Memory B cell (primary cell): ENCODE results near the gene CFAP74.

Source experiments
- ATAC-seq: fragments of 150-1000 bp; cut with Tn5 transposase; 2 replicates; pipeline ENCODE4 v1.10.0; 2021; ENCODE audit warnings: low read depth, mild to moderate bottlenecking, moderate library complexity
- DNase-seq, 2 donors: peaks; one replicate each; pipeline ENCODE4 v3.0.0; 2022; ENCODE audit warnings: low spot score in 2 of 2
- H3K27ac Mint-ChIP-seq: one replicate; pipeline ENCODE4 v1.8.0; 2022; ENCODE audit warnings: mild to moderate bottlenecking, moderate library complexity, mixed read lengths
- H3K27me3 Mint-ChIP-seq: one replicate; pipeline ENCODE4 v1.8.0; 2022; ENCODE audit warnings: mixed read lengths
- H3K36me3 Mint-ChIP-seq: one replicate; pipeline ENCODE4 v1.8.0; 2022; ENCODE audit warnings: mild to moderate bottlenecking, mixed read lengths
- H3K4me1 Mint-ChIP-seq: one replicate; pipeline ENCODE4 v1.8.0; 2022; ENCODE audit warnings: mixed read lengths
- H3K4me3 Mint-ChIP-seq: one replicate; pipeline ENCODE4 v1.8.0; 2022; ENCODE audit warnings: mild to moderate bottlenecking, moderate library complexity, mixed read lengths
- H3K9me3 Mint-ChIP-seq: one replicate; pipeline ENCODE4 v1.8.0; 2022; ENCODE audit warnings: mixed read lengths

CFAP74 gene

GRCh38 chr1:2031546-2032540 is 28.3 kb upstream of the CFAP74 start:
- H3K36me3 Mint-ChIP-seq: no peaks in the 10 kb centered on the region
- peaks cover 3% of the 10 kb centered on the region for H3K27me3 Mint-ChIP-seq
- no peak overlapping the region for H3K27ac Mint-ChIP-seq
- no peak overlapping the region for H3K4me3 Mint-ChIP-seq
- DNase-seq (no peak), ATAC-seq (no peak)
- no peaks in the 10 kb centered on the region for H3K9me3 Mint-ChIP-seq
- H3K4me1 Mint-ChIP-seq: no peaks in the 10 kb centered on the region

GRCh38 chr1:2030076-2030871 is 26.7 kb upstream of the CFAP74 start:
- no peak overlapping the region for H3K27ac Mint-ChIP-seq
- no peaks in the 10 kb centered on the region for H3K9me3 Mint-ChIP-seq
- no peaks in the 10 kb centered on the region for H3K4me1 Mint-ChIP-seq
- no peak overlapping the region for H3K4me3 Mint-ChIP-seq
- no peaks in the 10 kb centered on the region for H3K36me3 Mint-ChIP-seq
- H3K27me3 Mint-ChIP-seq: peaks cover 3% of the 10 kb centered on the region
- ATAC-seq: no peak
- no peak for DNase-seq

GRCh38 chr1:2029561-2029960 is 26.0 kb upstream of the CFAP74 start:
- no peak overlapping the region for H3K4me3 Mint-ChIP-seq
- H3K27ac Mint-ChIP-seq: no peak overlapping the region
- ATAC-seq (no peak), DNase-seq (no peak)
- H3K4me1 Mint-ChIP-seq: no peaks in the 10 kb centered on the region
- H3K27me3 Mint-ChIP-seq: peaks cover 3% of the 10 kb centered on the region
- H3K36me3 Mint-ChIP-seq: no peaks in the 10 kb centered on the region
- no peaks in the 10 kb centered on the region for H3K9me3 Mint-ChIP-seq

- ATAC-seq (no peak), DNase-seq (no peak)
- Mint-ChIP-seq H3K36me3 (no peaks in the 10 kb centered on the region), H3K4me3 (no peak overlapping the region), H3K27ac (no peak overlapping the region), H3K4me1 (no peaks in the 10 kb centered on the region), H3K9me3 (no peaks in the 10 kb centered on the region), H3K27me3 (peaks cover 3% of the 10 kb centered on the region)
Observed at GRCh38 chr1:2028870-2029560, 25.4 kb upstream of the CFAP74 start.

- H3K27ac Mint-ChIP-seq: no peak overlapping the region
- ATAC-seq: peak; percentile 58
- H3K4me1 Mint-ChIP-seq: no peaks in the 10 kb centered on the region
- no peak for DNase-seq
- no peaks in the 10 kb centered on the region for H3K36me3 Mint-ChIP-seq
- no peaks in the 10 kb centered on the region for H3K27me3 Mint-ChIP-seq
- H3K9me3 Mint-ChIP-seq: no peaks in the 10 kb centered on the region
- H3K4me3 Mint-ChIP-seq: peak overlapping the region; percentile 37
Observed at GRCh38 chr1:2027961-2028583, 24.5 kb upstream of the CFAP74 start.

- Mint-ChIP-seq H3K27me3 (peaks cover 2% of the 10 kb centered on the region), H3K27ac (no peak overlapping the region), H3K9me3 (no peaks in the 10 kb centered on the region), H3K4me1 (no peaks in the 10 kb centered on the region), H3K36me3 (no peaks in the 10 kb centered on the region), H3K4me3 (no peak overlapping the region)
- no peak for DNase-seq
- no peak for ATAC-seq
Observed at GRCh38 chr1:2025491-2025981, 21.9 kb upstream of the CFAP74 start.

GRCh38 chr1:2024887-2025286 is 21.3 kb upstream of the CFAP74 start:
- H3K27ac Mint-ChIP-seq: no peak overlapping the region
- H3K4me3 Mint-ChIP-seq: no peak overlapping the region
- peaks cover 4% of the 10 kb centered on the region for H3K27me3 Mint-ChIP-seq
- H3K9me3 Mint-ChIP-seq: no peaks in the 10 kb centered on the region
- DNase-seq (no peak), ATAC-seq (no peak)
- no peaks in the 10 kb centered on the region for H3K36me3 Mint-ChIP-seq
- no peaks in the 10 kb centered on the region for H3K4me1 Mint-ChIP-seq

- Mint-ChIP-seq H3K4me3 (no peak overlapping the region), H3K9me3 (no peaks in the 10 kb centered on the region), H3K4me1 (no peaks in the 10 kb centered on the region), H3K36me3 (no peaks in the 10 kb centered on the region), H3K27ac (no peak overlapping the region), H3K27me3 (peaks cover 4% of the 10 kb centered on the region)
- DNase-seq (no peak), ATAC-seq (no peak)
Observed at GRCh38 chr1:2024451-2024850, 20.9 kb upstream of the CFAP74 start.

GRCh38 chr1:2023187-2023586 is 19.6 kb upstream of the CFAP74 start:
- Mint-ChIP-seq H3K4me1 (peaks cover 3% of the 10 kb centered on the region), H3K36me3 (no peaks in the 10 kb centered on the region), H3K27me3 (peaks cover 8% of the 10 kb centered on the region), H3K9me3 (no peaks in the 10 kb centered on the region), H3K27ac (no peak overlapping the region), H3K4me3 (no peak overlapping the region)
- DNase-seq (no peak), ATAC-seq (no peak)

- peaks cover 15% of the 10 kb centered on the region for H3K27me3 Mint-ChIP-seq
- no peak for DNase-seq
- H3K36me3 Mint-ChIP-seq: no peaks in the 10 kb centered on the region
- no peak overlapping the region for H3K27ac Mint-ChIP-seq
- ATAC-seq: no peak
- H3K4me3 Mint-ChIP-seq: no peak overlapping the region
- H3K4me1 Mint-ChIP-seq: peaks cover 3% of the 10 kb centered on the region
- no peaks in the 10 kb centered on the region for H3K9me3 Mint-ChIP-seq
Observed at GRCh38 chr1:2022063-2022770, 18.6 kb upstream of the CFAP74 start.

GRCh38 chr1:2021550-2021949 is 18.0 kb upstream of the CFAP74 start:
- no peak overlapping the region for H3K4me3 Mint-ChIP-seq
- DNase-seq (no peak), ATAC-seq (no peak)
- H3K36me3 Mint-ChIP-seq: no peaks in the 10 kb centered on the region
- H3K4me1 Mint-ChIP-seq: peaks cover 3% of the 10 kb centered on the region
- no peaks in the 10 kb centered on the region for H3K9me3 Mint-ChIP-seq
- no peak overlapping the region for H3K27ac Mint-ChIP-seq
- H3K27me3 Mint-ChIP-seq: peaks cover 22% of the 10 kb centered on the region

GRCh38 chr1:2020310-2020655 is 16.7 kb upstream of the CFAP74 start:
- H3K27ac Mint-ChIP-seq: no peak overlapping the region
- no peak for DNase-seq
- H3K4me3 Mint-ChIP-seq: no peak overlapping the region
- H3K4me1 Mint-ChIP-seq: peaks cover 3% of the 10 kb centered on the region
- H3K9me3 Mint-ChIP-seq: no peaks in the 10 kb centered on the region
- peaks cover 26% of the 10 kb centered on the region for H3K27me3 Mint-ChIP-seq
- no peak for ATAC-seq
- H3K36me3 Mint-ChIP-seq: no peaks in the 10 kb centered on the region
